Esophagus muscularis mucosa (tissue), 3 donors: ENCODE measurements around the gene PRKACG.

Experiments
- CTCF ChIP-seq, 3 experiments: fragments of 200-600 bp in 2 of 3; fragments of 450-650 bp in 1 of 3; sonication (generic) in 2 of 3; IDR thresholded peaks; one replicate each; pipeline ENCODE4 v1.5.1; 2017 to 2019; ENCODE audit warnings: antibody characterized with exemption in 3 of 3, mild to moderate bottlenecking in 2 of 3, moderate library complexity in 1 of 3
- POLR2A ChIP-seq: fragments of 450-650 bp; IDR thresholded peaks from one replicate; pipeline ENCODE4 v1.6.1; 2017; ENCODE audit warnings: antibody characterized with exemption, moderate library complexity, mild to moderate bottlenecking, low read depth
- POLR2AphosphoS5 ChIP-seq, 2 donors: sonication (generic); formaldehyde crosslinking; IDR thresholded peaks; one replicate each; pipeline ENCODE4 v1.6.1; 2017; ENCODE audit warnings: antibody characterized with exemption in 2 of 2

GRCh38 chr9:68975365-68976043, 38.4 kb downstream of the PRKACG start:
- TF ChIP-seq CTCF (IDR thresholded peaks at IDR 0.05) (no peak), POLR2AphosphoS5 (IDR thresholded peaks at IDR 0.05) (no peak), POLR2A (no peak)
